Natural killer cell (primary cell): ENCODE measurements around the gene WDHD1. TPM values are rescaled to one million over a fixed set of nuclear protein-coding genes. Genes with fewer than 3 reads are reported as not detected.

Source experiments
- ATAC-seq, 3 donors: fragments of 150-1000 bp in 2 of 3; fragments of 200-7000 bp in 1 of 3; cut with Tn5 transposase; 1 replicate in 1 of 3; 2 replicates in 2 of 3; pipeline ENCODE4 v1.10.0; 2021; ENCODE audit warnings: mild to moderate bottlenecking in 2 of 3, moderate library complexity in 2 of 3
- DNase-seq, 2 donors: peaks; one replicate each; pipeline versions ENCODE4 v3.0.0 to v3.0.0-alpha.2; 2013 to 2021; ENCODE audit warnings: mixed read lengths in 1 of 2
- H3K27ac ChIP-seq: one replicate; pipeline ENCODE4 v1.5.1; 2013; ENCODE audit warnings: mild to moderate bottlenecking, low read length
- H3K27me3 ChIP-seq: one replicate; pipeline ENCODE4 v1.6.1; 2013; ENCODE audit warnings: low read length; ENCODE audit not compliant: control insufficient read depth, insufficient read depth
- H3K36me3 ChIP-seq: one replicate; pipeline ENCODE4 v1.6.1; 2013; ENCODE audit warnings: low read length; ENCODE audit not compliant: control insufficient read depth, insufficient read depth
- H3K4me1 ChIP-seq: one replicate; pipeline ENCODE4 v1.6.1; 2013; ENCODE audit warnings: low read length; ENCODE audit not compliant: control insufficient read depth, insufficient read depth
- H3K4me3 ChIP-seq: one replicate; pipeline ENCODE4 v1.5.1; 2013; ENCODE audit warnings: low read length
- H3K9me3 ChIP-seq: one replicate; pipeline ENCODE4 v1.6.1; 2013; ENCODE audit warnings: low read length; ENCODE audit not compliant: control insufficient read depth, insufficient read depth
- H3K27ac Mint-ChIP-seq, 2 donors: one replicate each; pipeline ENCODE4 v1.8.0; 2022; ENCODE audit warnings: mild to moderate bottlenecking in 2 of 2, mixed read lengths in 2 of 2, moderate library complexity in 1 of 2
- H3K27me3 Mint-ChIP-seq, 2 donors: one replicate each; pipeline ENCODE4 v1.8.0; 2022; ENCODE audit warnings: low read depth in 2 of 2, mixed read lengths in 2 of 2
- H3K36me3 Mint-ChIP-seq: one replicate; pipeline ENCODE4 v1.8.0; 2022; ENCODE audit warnings: mixed read lengths
- H3K4me1 Mint-ChIP-seq, 2 donors: one replicate each; pipeline ENCODE4 v1.8.0; 2022; ENCODE audit warnings: mixed read lengths in 2 of 2
- H3K4me3 Mint-ChIP-seq: one replicate; pipeline ENCODE4 v1.8.0; 2022; ENCODE audit warnings: mild to moderate bottlenecking, moderate library complexity, mixed read lengths
- H3K9me3 Mint-ChIP-seq, 2 donors: one replicate each; pipeline ENCODE4 v1.8.0; 2022; ENCODE audit warnings: mixed read lengths in 2 of 2
- WGBS: methylation state at CpG from one replicate; pipeline ENCODE4 v1.1.7; 2013; ENCODE audit warnings: missing lambda C conversion rate; ENCODE audit not compliant: insufficient coverage; 5-methylcytosine and 5-hydroxymethylcytosine counted together
- intact Hi-C: fragments of 100-400 bp; cut with micrococcal nuclease; formaldehyde crosslinking; loops from one replicate; pipeline ENCODE4 v1.14.2; 2022
- total RNA-seq, 4 donors: library from RNA; stranded (reverse); fragments of 120-200 nt in 1 of 4; gene quantifications; one replicate each; pipeline versions ENCODE4 v1.2.3 to v1.2.4, GENCODE V29; 2013 to 2022
- TF ChIP-seq, protein P1 (sequence below): fragments of 200-600 bp; IDR thresholded peaks from one replicate; pipeline ENCODE4 v1.8.0; 2022; ENCODE audit warnings: antibody characterized with exemption

The WDHD1 gene
- total RNA-seq, 3 donors from 2014 or later (not counting 1 experiment from before 2014, with no cell fraction given) = 4.5 to 5.4 (median 5.3) TPM

- no peak overlapping the region for H3K4me3 ChIP-seq
- no peak overlapping the region for H3K4me3 Mint-ChIP-seq
- no peaks in the 10 kb centered on the region for H3K9me3 ChIP-seq
- no peak overlapping the region for H3K27ac Mint-ChIP-seq
- intact Hi-C loops = no loop called here
- H3K4me1 Mint-ChIP-seq = no peaks in the 10 kb centered on the region
- peaks cover 2% of the 10 kb centered on the region for H3K4me1 ChIP-seq
- TF ChIP-seq, protein P1, sequence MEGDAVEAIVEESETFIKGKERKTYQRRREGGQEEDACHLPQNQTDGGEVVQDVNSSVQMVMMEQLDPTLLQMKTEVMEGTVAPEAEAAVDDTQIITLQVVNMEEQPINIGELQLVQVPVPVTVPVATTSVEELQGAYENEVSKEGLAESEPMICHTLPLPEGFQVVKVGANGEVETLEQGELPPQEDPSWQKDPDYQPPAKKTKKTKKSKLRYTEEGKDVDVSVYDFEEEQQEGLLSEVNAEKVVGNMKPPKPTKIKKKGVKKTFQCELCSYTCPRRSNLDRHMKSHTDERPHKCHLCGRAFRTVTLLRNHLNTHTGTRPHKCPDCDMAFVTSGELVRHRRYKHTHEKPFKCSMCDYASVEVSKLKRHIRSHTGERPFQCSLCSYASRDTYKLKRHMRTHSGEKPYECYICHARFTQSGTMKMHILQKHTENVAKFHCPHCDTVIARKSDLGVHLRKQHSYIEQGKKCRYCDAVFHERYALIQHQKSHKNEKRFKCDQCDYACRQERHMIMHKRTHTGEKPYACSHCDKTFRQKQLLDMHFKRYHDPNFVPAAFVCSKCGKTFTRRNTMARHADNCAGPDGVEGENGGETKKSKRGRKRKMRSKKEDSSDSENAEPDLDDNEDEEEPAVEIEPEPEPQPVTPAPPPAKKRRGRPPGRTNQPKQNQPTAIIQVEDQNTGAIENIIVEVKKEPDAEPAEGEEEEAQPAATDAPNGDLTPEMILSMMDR = no peak
- H3K27me3 ChIP-seq = no peaks in the 10 kb centered on the region
- H3K36me3 ChIP-seq = no peaks in the 10 kb centered on the region
- no peaks in the 10 kb centered on the region for H3K27me3 Mint-ChIP-seq
- WGBS = 61% methylated on average over 3 of the region's 4 CpGs
- H3K27ac ChIP-seq = no peak overlapping the region
- DNase-seq (no peak), ATAC-seq (no peak)
- H3K9me3 Mint-ChIP-seq = no peaks in the 10 kb centered on the region
- H3K36me3 Mint-ChIP-seq = no peaks in the 10 kb centered on the region
Measured at GRCh38 chr14:54942913-54943312, 84.0 kb downstream of the WDHD1 start.

- Histone ChIP-seq H3K9me3 (no peaks in the 10 kb centered on the region), H3K4me1 (no peaks in the 10 kb centered on the region), H3K27ac (no peak overlapping the region), H3K4me3 (no peak overlapping the region), H3K36me3 (no peaks in the 10 kb centered on the region), H3K27me3 (no peaks in the 10 kb centered on the region)
- Mint-ChIP-seq H3K9me3 (no peaks in the 10 kb centered on the region), H3K27me3 (no peaks in the 10 kb centered on the region), H3K4me1 (peaks cover 0 to 1% of the 10 kb centered on the region in 2 donors), H3K4me3 (no peak overlapping the region), H3K27ac (no peak overlapping the region), H3K36me3 (no peaks in the 10 kb centered on the region)
- ATAC-seq = no peak
- TF ChIP-seq, protein P1 = no peak
- 80% methylated on average over 1 of the region's 1 CpG for WGBS
- intact Hi-C loops = no loop called here
- no peak for DNase-seq
Measured at GRCh38 chr14:54936816-54937215, 90.1 kb downstream of the WDHD1 start.

DNA sequence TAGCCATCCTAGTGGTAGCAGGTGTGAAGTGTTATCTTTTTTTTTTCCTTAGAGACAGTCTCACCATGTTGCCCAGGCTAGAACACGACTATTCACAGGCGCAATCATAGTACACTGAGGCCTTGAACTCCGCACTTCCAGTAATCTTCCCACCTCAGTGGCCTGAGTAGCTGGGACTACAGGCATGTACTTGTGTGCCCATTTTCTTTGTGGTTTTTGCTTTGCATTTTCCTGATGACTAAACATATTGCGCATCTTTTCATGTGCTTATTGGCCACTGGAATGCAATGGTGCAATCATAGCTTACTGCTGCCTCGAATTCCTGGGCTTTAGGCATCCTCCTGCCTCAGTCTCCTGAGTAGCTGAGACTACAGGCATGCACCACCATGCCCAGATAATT is 90.9 kb downstream of the WDHD1 start:
- Histone ChIP-seq H3K4me3 (no peak overlapping the region), H3K27me3 (no peaks in the 10 kb centered on the region), H3K4me1 (no peaks in the 10 kb centered on the region), H3K27ac (no peak overlapping the region), H3K36me3 (no peaks in the 10 kb centered on the region), H3K9me3 (no peaks in the 10 kb centered on the region)
- WGBS = 96% methylated on average over 5 of the region's 5 CpGs
- H3K4me3 Mint-ChIP-seq = no peak overlapping the region
- peaks cover 0 to 9% of the 10 kb centered on the region in 2 donors for H3K4me1 Mint-ChIP-seq
- H3K27me3 Mint-ChIP-seq = no peaks in the 10 kb centered on the region
- no peak for ATAC-seq
- no peak for DNase-seq
- TF ChIP-seq, protein P1 = no peak
- intact Hi-C loops = no loop called here
- no peaks in the 10 kb centered on the region for H3K9me3 Mint-ChIP-seq
- H3K27ac Mint-ChIP-seq = no peak overlapping the region
- H3K36me3 Mint-ChIP-seq = no peaks in the 10 kb centered on the region

GRCh38 chr14:54935100-54935499 is 91.8 kb downstream of the WDHD1 start:
- WGBS = 0% methylated on average over 1 of the region's 2 CpGs
- no peaks in the 10 kb centered on the region for H3K4me1 ChIP-seq
- ATAC-seq (no peak), DNase-seq (no peak)
- TF ChIP-seq, protein P1 = no peak
- peaks cover 0 to 9% of the 10 kb centered on the region in 2 donors for H3K4me1 Mint-ChIP-seq
- intact Hi-C loops = no loop called here
- H3K27ac ChIP-seq = no peak overlapping the region
- H3K36me3 ChIP-seq = no peaks in the 10 kb centered on the region
- H3K4me3 Mint-ChIP-seq = no peak overlapping the region
- H3K36me3 Mint-ChIP-seq = no peaks in the 10 kb centered on the region
- no peaks in the 10 kb centered on the region for H3K27me3 ChIP-seq
- no peak overlapping the region for H3K4me3 ChIP-seq
- H3K9me3 ChIP-seq = no peaks in the 10 kb centered on the region
- no peaks in the 10 kb centered on the region for H3K9me3 Mint-ChIP-seq
- no peak overlapping the region for H3K27ac Mint-ChIP-seq
- no peaks in the 10 kb centered on the region for H3K27me3 Mint-ChIP-seq
